Measurements from ENCODE around the gene NT5DC3.

Gene NT5DC3

GRCh38 chr12:103840876-103841689, at the start of gene NT5DC3:
Gene NT5DC3 (minus strand): TSS chr12:103841234. CDS start chr12:103841156, 78 bp downstream.
- DNase-seq (ENCODE audit: low read depth), result peak; percentile 85

DNA sequence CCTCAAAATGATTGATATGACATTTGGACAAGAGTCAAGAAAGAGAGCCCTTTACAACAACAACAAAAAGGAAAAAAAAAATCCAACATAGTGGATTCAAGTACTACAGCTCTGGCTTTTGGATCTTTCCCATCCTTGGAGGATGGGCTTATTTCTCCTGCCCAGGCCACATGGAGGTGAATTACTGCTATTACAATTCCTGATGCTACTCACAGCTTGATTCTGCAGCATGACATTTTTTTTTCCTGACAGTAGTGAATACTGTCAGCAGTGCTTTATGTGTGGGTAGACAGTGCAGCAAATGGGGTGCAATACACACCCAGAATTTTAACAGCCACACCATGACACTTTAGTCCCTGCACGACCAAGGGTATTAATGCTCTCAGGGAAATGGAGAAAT, 46.7 kb upstream of the NT5DC3 start:
- no peak for DNase-seq (ENCODE audit: low read depth)

- no peak for DNase-seq (ENCODE audit: low read depth)
Measured at GRCh38 chr12:103886195-103886797, 45.3 kb upstream of the NT5DC3 start.

- peak; percentile 65 for DNase-seq (ENCODE audit: low read depth)
Measured at GRCh38 chr12:103884316-103884715, 43.3 kb upstream of the NT5DC3 start.

DNA sequence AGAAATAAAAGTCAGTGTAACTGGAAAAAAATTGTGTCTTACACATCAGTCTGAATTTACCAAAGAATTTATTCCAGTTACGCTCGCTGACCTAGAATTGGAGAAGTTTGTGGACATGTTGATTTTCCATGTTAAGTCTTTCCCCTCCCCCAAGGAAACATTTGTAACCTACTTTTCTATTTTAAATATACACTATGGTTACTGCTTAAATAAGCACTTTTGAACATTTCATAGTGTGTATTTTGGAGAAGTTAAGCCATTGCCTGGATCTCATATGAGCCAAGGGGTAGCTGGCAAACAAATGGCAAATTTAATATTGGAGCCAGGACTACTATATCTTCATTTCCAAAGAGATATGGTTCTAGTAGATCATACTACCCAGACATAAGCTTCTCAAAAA, 42.9 kb upstream of the NT5DC3 start:
- DNase-seq (ENCODE audit: low read depth), result no peak

DNA sequence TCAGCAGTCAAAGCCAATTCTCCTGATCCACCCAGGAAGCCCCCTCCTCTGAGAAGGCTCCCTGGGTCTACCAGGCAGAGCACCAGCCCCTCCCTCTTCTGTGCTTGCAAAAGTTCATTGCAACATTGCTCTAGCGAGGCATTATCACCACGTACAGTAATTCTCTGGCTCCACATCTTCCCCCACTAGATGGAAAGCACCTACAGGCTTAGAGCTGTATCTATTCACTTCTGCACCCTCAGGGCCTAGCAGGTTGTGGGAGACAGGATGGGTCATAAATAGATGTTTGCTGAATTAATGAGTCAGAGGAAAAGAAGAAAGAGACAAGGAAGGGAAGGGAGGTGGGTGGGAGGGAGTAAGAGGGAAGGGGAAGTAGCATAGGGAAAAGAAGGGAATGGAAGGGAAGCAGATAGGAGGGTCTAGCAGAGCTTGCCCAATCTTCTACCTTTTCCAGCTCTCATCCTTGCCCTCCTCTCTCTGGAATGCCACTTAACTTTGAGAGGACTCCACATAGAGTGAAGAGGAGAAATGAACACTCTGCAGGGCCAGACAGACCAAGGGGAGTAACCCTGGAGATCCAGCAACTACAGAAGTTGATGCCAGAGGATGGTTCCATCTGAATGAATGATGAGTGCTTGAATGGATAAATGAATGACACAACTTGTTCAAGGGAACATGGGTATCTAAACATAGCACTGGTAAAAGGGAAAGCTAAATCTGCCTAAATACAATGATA, 42.0 kb upstream of the NT5DC3 start:
- no peak for DNase-seq (ENCODE audit: low read depth)

DNA sequence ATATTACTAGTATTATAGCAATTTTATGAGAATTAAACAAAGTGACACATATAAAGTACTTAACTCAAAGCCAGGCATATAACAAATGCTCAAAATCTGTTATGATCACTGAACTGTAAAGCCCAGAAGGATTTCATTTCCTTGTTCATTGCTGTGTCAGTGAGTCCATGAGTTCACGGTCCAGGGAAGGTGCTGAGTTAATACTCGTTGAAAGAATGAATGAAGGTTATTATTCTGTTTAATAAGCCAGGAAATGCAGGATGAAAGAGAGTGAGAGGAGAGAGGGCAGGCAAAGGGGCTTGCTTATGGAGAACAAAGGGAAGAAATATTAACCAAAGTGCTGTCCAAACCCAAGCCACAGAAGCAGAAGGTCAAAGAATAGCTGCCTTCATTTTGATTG, 40.2 kb upstream of the NT5DC3 start:
- DNase-seq (ENCODE audit: low read depth), result no peak

GRCh38 chr12:103880299-103881142, 39.5 kb upstream of the NT5DC3 start:
- no peak for DNase-seq (ENCODE audit: low read depth)

DNA sequence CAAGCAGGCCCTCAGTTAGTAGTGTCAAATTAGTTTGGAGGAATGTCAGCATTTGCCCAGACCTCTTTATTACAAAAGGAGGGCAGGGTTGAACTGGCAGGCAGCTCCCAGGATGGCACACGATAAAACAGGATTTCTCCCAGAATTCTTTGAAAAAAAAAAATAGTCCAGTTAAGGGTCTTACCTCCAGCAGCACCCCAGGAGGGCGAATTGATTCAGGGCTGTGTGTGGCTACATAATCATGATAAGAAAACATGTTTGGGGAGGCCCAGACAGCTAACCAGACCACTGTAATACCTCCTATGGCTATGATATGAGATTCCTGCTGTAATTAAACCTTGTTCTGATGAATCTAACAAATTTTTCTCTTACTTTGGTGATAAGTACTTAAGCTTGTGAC, 38.8 kb upstream of the NT5DC3 start:
- DNase-seq (ENCODE audit: low read depth), result no peak

GRCh38 chr12:103879048-103879692, 38.1 kb upstream of the NT5DC3 start:
- DNase-seq (ENCODE audit: low read depth), result no peak

GRCh38 chr12:103877934-103878510, 37.0 kb upstream of the NT5DC3 start:
- DNase-seq (ENCODE audit: low read depth), result peak; percentile 77

- DNase-seq (ENCODE audit: low read depth), result no peak
Measured at GRCh38 chr12:103877288-103877687, 36.3 kb upstream of the NT5DC3 start.

DNA sequence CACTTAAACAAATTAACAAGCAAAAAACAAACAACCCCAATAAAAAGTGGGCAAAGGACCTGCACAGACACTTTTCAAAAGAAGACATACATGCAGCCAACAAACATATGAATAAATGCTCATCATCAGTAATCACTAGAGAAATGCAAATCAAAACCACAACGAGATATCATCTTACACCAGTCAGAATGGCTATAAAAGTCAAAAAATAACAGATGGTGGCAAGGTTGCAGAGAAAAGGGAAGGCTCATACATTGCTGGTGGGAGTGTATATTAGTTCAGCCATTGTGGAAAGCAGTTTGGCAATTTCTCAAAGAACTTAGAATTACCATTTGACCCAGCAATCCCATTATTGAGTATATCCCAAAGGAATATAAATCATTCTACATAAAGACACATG, 34.6 kb upstream of the NT5DC3 start:
- DNase-seq (ENCODE audit: low read depth), result peak; percentile 36

- DNase-seq (ENCODE audit: low read depth), result peak; percentile 73
Measured at GRCh38 chr12:103868215-103868614, 27.2 kb upstream of the NT5DC3 start.

DNA sequence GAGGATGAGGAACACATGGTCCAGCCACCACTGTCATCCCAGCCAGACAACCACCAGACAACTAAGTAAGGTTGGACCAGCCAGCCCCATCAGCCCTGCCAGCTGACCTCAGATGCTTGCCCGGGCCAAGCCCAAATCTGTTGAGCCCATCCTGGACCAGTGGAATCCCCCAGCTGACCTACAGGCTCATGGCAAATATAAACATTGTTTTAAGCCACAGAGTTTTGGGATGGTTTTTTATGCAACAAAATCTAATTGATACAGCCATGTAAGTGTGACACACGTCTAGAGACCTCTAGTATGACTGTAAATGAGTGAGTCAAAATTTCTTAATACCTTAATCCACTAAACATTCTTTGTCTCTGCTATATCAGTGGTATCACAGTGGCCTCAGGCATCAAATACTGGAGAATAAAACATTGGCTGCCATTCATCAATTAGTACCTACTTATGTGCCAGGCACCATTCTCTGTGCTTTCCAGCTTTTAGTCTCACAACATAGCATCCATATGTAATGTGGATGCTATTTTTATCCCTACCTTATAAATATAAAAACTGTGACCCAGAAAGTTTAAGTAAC, 24.2 kb upstream of the NT5DC3 start:
- DNase-seq (ENCODE audit: low read depth), result peak; percentile 57

- no peak for DNase-seq (ENCODE audit: low read depth)
Measured at GRCh38 chr12:103864710-103865109, 23.7 kb upstream of the NT5DC3 start.

DNA sequence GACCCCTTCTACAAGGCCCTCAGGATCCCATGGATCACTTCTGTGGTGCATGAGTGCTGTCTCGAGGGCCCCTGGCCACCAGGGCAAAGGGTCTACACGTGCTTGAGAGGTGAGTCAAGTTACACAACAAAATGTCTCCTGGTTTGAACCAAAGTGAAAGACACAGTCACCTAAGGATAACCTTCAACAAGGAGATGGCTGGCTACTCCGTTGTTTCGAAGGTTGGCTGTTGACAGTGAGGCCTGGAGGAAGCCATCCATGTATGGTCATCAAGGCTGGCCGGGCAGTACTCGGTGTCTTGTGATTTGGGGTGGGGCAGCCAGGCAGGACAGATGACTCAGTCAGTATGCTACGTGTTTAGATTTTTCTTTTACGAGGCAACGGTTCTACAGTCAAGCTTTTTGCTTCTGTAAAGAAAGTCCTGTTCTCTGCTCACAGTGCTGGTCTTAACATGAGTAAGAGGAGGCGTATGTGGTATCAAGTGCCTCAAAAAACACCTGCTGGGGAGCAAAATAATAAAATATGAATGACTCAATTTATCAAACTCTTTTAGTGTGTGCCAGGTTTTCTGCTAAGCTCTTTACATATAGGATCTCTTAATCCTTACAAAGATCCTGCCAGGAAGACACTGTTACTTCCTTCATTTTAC, 18.0 kb upstream of the NT5DC3 start:
- peak; percentile 98 for DNase-seq (ENCODE audit: low read depth)

DNA sequence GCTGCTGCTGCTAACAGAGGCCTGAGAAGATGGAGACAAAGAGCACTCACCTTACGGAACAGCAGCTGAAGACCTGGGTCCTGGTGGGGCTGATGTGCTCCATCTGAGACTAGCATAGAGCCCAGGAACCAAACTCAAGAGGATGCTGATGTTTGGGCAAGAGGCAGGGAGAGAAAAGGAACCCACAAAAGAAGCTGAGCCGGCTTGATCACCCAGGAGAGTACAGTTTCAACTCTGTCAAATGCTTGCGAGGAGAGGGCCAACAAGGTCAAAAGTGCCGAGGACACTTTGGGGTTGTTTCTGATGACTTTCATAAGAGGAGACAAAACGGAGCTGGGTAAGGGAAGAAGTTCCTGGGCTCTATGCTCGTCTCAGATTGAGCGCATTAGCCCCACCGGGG, 17.3 kb upstream of the NT5DC3 start:
- DNase-seq (ENCODE audit: low read depth), result no peak

DNA sequence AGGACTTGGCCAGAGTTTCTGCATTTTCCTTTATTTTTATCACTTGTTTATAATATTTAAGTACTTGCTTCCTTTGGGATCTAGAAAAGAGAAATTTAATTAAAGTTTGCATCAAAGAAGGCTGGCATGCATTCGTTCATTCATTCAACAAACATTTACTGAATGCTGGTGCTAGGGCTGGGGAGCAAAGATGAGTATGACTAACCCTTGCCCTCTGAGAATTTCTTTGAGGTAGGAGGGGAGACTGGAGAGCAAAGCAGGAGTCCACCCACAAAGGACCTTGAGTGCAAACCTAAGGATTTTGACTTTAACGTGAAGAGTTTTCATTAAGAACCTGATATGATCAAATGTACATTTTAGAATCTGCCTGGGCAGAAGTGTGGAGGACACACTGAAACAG, 16.1 kb upstream of the NT5DC3 start:
- DNase-seq (ENCODE audit: low read depth), result peak; percentile 15

Data from EH (cell line).